ENCODE data around the gene GPR137B. TPM values are rescaled to one million over a fixed set of nuclear protein-coding genes. Genes with fewer than 3 reads are reported as not detected.

The GPR137B gene
- total and polyA plus RNA-seq, 9 of the 15 experiments (the other 6 are each of a cell fraction or from before 2014, with no cell fraction given): 0.04 to 1.0 (median 0.62) TPM

GRCh38 chr1:236107121-236107907, 35.0 kb upstream of the GPR137B start:
- peaks cover 0 to 20% of the 10 kb centered on the region in 2 experiments; a peak in 2 of 5 replicates for H3K27me3 ChIP-seq (ENCODE audit: control insufficient read depth in 2 of 2, insufficient read depth in 2 of 2, low read length in 2 of 2)
- no peak overlapping the region for H3K9ac ChIP-seq (ENCODE audit: insufficient read depth in 1 of 2, low read depth in 2 of 2, low read length in 2 of 2)
- no peak for FAIRE-seq
- no peak overlapping the region for H3K4me3 ChIP-seq
- no peak for DNase-seq (ENCODE audit: extremely low read depth in 1 of 4, low spot score in 3 of 4)
- H3K79me2 ChIP-seq (ENCODE audit: control insufficient read depth, insufficient read depth, low read length): no peaks in the 10 kb centered on the region
- no peaks in the 10 kb centered on the region; the same call in none of the 2 replicates for H4K20me1 ChIP-seq (replicated peaks; ENCODE audit: control insufficient read depth, insufficient read depth, low read length)
- H3K9me1 ChIP-seq (ENCODE audit: control insufficient read depth, insufficient read depth, low read length): no peaks in the 10 kb centered on the region
- no peak for ATAC-seq
- CTCF ChIA-PET (ENCODE audit: low intra/inter-chr PET ratio): interaction anchor here (1.0 kb wide), 1 partner anchor 383 kb away, joined by 3 read pairs; no protein-coding TSS in a partner anchor
- H3K27ac ChIP-seq (ENCODE audit: extremely low read depth, low read depth, low read length): no peak overlapping the region
- peaks cover 3% of the 10 kb centered on the region in 2 experiments; a peak in 3 of 5 replicates for H3K4me1 ChIP-seq (replicated peaks in 1 of 2; ENCODE audit: control insufficient read depth in 2 of 2, insufficient read depth in 2 of 2, low read length in 2 of 2)
- intact Hi-C loops (cut with micrococcal nuclease): loop anchor here (5.0 to 10.0 kb wide), 3 partner anchors 240 to 1697 kb away; no protein-coding TSS in a partner anchor
- no TSS peak for BruUV-seq (replicated peaks)
- POLR2A ChIA-PET: interaction anchor here (1.5 kb wide), 1 partner anchor 396 kb away, joined by 3 read pairs; no protein-coding TSS in a partner anchor
- H3K9me3 ChIP-seq (replicated peaks; ENCODE audit: control insufficient read depth, insufficient read depth, low read depth, low read length): no peaks in the 10 kb centered on the region
- 7% methylated on average over 9 of the region's 9 CpGs for WGBS (ENCODE audit: insufficient coverage, low coverage, missing lambda C conversion rate)
- no peak overlapping the region for H2AFZ ChIP-seq (ENCODE audit: low read depth, low read length)
- in situ Hi-C loops (cut with MboI): loop anchor here (25.0 kb wide), 2 partner anchors 1280 to 1455 kb away; no protein-coding TSS in a partner anchor
- H3K36me3 ChIP-seq (ENCODE audit: control insufficient read depth, insufficient read depth, low read length): no peaks in the 10 kb centered on the region
- no peak overlapping the region for H3K4me2 ChIP-seq (ENCODE audit: insufficient read depth, low read length)
- TF ChIP-seq, protein P1, sequence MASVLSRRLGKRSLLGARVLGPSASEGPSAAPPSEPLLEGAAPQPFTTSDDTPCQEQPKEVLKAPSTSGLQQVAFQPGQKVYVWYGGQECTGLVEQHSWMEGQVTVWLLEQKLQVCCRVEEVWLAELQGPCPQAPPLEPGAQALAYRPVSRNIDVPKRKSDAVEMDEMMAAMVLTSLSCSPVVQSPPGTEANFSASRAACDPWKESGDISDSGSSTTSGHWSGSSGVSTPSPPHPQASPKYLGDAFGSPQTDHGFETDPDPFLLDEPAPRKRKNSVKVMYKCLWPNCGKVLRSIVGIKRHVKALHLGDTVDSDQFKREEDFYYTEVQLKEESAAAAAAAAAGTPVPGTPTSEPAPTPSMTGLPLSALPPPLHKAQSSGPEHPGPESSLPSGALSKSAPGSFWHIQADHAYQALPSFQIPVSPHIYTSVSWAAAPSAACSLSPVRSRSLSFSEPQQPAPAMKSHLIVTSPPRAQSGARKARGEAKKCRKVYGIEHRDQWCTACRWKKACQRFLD (CRISPR knock-in tag; IDR thresholded peaks at IDR 0.05): no peak
- TF ChIP-seq ZNF133 (CRISPR knock-in tag; IDR thresholded peaks at IDR 0.05): no peak
- no peak for TF ChIP-seq COPS2 (conservative IDR thresholded peaks at IDR 0.05)
- no peak for TF ChIP-seq BCOR (IDR thresholded peaks at IDR 0.05)
- TF ChIP-seq ZKSCAN3 (CRISPR knock-in tag; IDR thresholded peaks at IDR 0.05): no peak
- no peak for TF ChIP-seq ZNF609 (CRISPR knock-in tag; IDR thresholded peaks at IDR 0.05; ENCODE audit: borderline replicate concordance)
- peak; percentile 87 for TF ChIP-seq ZNF121 (CRISPR knock-in tag; conservative IDR thresholded peaks at IDR 0.05)
- 0 out of 2 replicates have a peak, but pooled peaks have one; percentile 16 for TF ChIP-seq USF1 (CRISPR knock-in tag; IDR thresholded peaks at IDR 0.05)
- no peak for TF ChIP-seq MTF1 (CRISPR knock-in tag; IDR thresholded peaks at IDR 0.05; ENCODE audit: borderline replicate concordance)
- TF ChIP-seq, protein P2, sequence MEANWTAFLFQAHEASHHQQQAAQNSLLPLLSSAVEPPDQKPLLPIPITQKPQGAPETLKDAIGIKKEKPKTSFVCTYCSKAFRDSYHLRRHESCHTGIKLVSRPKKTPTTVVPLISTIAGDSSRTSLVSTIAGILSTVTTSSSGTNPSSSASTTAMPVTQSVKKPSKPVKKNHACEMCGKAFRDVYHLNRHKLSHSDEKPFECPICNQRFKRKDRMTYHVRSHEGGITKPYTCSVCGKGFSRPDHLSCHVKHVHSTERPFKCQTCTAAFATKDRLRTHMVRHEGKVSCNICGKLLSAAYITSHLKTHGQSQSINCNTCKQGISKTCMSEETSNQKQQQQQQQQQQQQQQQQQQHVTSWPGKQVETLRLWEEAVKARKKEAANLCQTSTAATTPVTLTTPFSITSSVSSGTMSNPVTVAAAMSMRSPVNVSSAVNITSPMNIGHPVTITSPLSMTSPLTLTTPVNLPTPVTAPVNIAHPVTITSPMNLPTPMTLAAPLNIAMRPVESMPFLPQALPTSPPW (CRISPR knock-in tag; IDR thresholded peaks at IDR 0.05): no peak
- no peak for TF ChIP-seq C11orf30 (IDR thresholded peaks at IDR 0.05; ENCODE audit: low read depth)
- TF ChIP-seq YBX1 (IDR thresholded peaks at IDR 0.05): no peak

Measured in K562 (cell line).